Gastrocnemius medialis (tissue), 4 donors: ENCODE data around the gene HAT1. TPM values are rescaled to one million over a fixed set of nuclear protein-coding genes. Genes with fewer than 3 reads are reported as not detected.
A peak's percentile ranks its signal among the peaks of the same experiment; 100 is the strongest.

Experiments
- ATAC-seq, 2 donors: fragments of 150-250 bp; one replicate each; pipeline ENCODE4 v1.9.1; 2016
- DNase-seq, 2 donors: peaks; one replicate each; pipeline ENCODE4 v3.0.0-alpha.2; 2019
- H3K27ac ChIP-seq, 4 donors: fragments of 200-600 bp; sonication (generic); 1 replicate in 1 of 4; 2 replicates in 3 of 4; pipeline ENCODE4 v1.5.1; 2016 to 2018; ENCODE audit warnings: mild to moderate bottlenecking in 2 of 4, moderate library complexity in 1 of 4
- H3K27me3 ChIP-seq, 3 donors: fragments of 200-600 bp; sonication (generic) in 2 of 3; 1 replicate in 1 of 3; 2 replicates in 2 of 3; pipeline versions ENCODE4 v1.5.1 to v1.6.0; 2016 to 2019; ENCODE audit warnings: mild to moderate bottlenecking in 1 of 3, moderate library complexity in 1 of 3
- H3K36me3 ChIP-seq, 2 donors: fragments of 200-600 bp; sonication (generic) in 1 of 2; one replicate each; pipeline ENCODE4 v1.5.1; 2017 to 2018
- H3K4me1 ChIP-seq, 2 donors: fragments of 200-600 bp; sonication (generic) in 1 of 2; one replicate each; pipeline ENCODE4 v1.5.1; 2016 to 2017; ENCODE audit warnings: mild to moderate bottlenecking in 2 of 2
- H3K4me3 ChIP-seq, 4 donors: fragments of 200-600 bp; sonication (generic) in 3 of 4; 1 replicate in 1 of 4; 2 replicates in 3 of 4; pipeline ENCODE4 v1.5.1; 2016 to 2019; ENCODE audit warnings: mild to moderate bottlenecking in 2 of 4
- H3K9me3 ChIP-seq, 3 donors: fragments of 200-600 bp; sonication (generic) in 2 of 3; 1 replicate in 1 of 3; 2 replicates in 2 of 3; pipeline ENCODE4 v1.5.1; 2016 to 2019
- CTCF ChIP-seq, 5 experiments: fragments of 450-650 bp in 3 of 5; fragments of 200-600 bp in 2 of 5; sonication (generic) in 2 of 5; IDR thresholded peaks in 4 of 5; conservative IDR thresholded peaks in 1 of 5; 1 replicate in 4 of 5; 2 replicates in 1 of 5; pipeline ENCODE4 v1.5.1; 2016 to 2019; ENCODE audit warnings: antibody characterized with exemption in 5 of 5, mild to moderate bottlenecking in 3 of 5, moderate library complexity in 3 of 5
- POLR2A ChIP-seq, 2 donors: fragments of 450-650 bp; IDR thresholded peaks; one replicate each; pipeline ENCODE4 v1.6.1; 2017; ENCODE audit warnings: antibody characterized with exemption in 2 of 2, mild to moderate bottlenecking in 2 of 2, moderate library complexity in 2 of 2
- in situ Hi-C, 4 donors: fragments of 200-750 bp; cut with MboI; loops; one replicate each; pipeline versions ENCODE4 v1.15.0 to v1.8.0; 2017; ENCODE audit warnings: low sequenced_read_pairs in 4 of 4
- intact Hi-C: fragments of 100-400 bp; cut with DNase I; formaldehyde crosslinking; loops from one replicate; pipeline ENCODE4 v1.15.1; 2023; ENCODE audit warnings: low total_unique reads
- total RNA-seq, 4 donors: library from RNA; depleted of rRNA; stranded (reverse); fragments of >200 nt; gene quantifications; one replicate each; pipeline versions ENCODE4 v1.1.0 to v1.2.3, GENCODE V29; 2016

HAT1 gene
- total RNA-seq, 4 donors from 2014 or later = 30.6 to 61.9 (median 50.0) TPM

DNA sequence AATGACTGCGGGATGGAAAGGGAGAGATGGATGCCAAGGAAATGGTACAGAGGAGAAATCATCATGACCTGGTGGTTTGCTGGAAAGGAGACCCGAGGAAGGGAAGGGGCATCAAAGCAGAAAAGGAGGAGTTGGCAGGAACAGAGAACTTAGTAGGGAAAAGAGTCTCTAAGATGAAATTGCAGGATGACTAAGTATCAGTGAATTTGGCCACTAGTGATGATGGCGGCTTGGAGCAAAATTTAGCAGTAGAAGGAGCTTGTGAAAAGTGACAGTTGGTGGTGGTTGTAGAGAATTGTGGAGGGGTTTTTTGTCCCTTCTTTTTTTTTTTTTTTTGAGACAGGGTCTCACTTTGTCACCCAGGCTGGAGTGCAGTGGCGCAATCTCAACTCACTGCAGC lies 87.6 kb downstream of the HAT1 start:
- in situ Hi-C loops (no loop called here), intact Hi-C loops (no loop called here)
- Histone ChIP-seq H3K27me3 (no peaks in the 10 kb centered on the region), H3K9me3 (no peaks in the 10 kb centered on the region), H3K27ac (no peak overlapping the region), H3K36me3 (no peaks in the 10 kb centered on the region), H3K4me3 (no peak overlapping the region), H3K4me1 (peaks cover 0 to 5% of the 10 kb centered on the region in 2 donors)
- DNase-seq = no peak
- no peak for ATAC-seq
- no peak for TF ChIP-seq CTCF (IDR thresholded peaks at IDR 0.05 in 4 of 5, conservative IDR thresholded peaks at IDR 0.05 in 1 of 5)
- no peak for TF ChIP-seq POLR2A (IDR thresholded peaks at IDR 0.05)

GRCh38 chr2:172011812-172012575 lies 89.7 kb downstream of the HAT1 start:
- no peak overlapping the region for H3K4me3 ChIP-seq
- ATAC-seq (no peak), DNase-seq (no peak)
- no peaks in the 10 kb centered on the region for H3K27me3 ChIP-seq
- in situ Hi-C loops = no loop called here
- peaks cover 0 to 5% of the 10 kb centered on the region in 2 donors for H3K4me1 ChIP-seq
- intact Hi-C loops = no loop called here
- TF ChIP-seq POLR2A (IDR thresholded peaks at IDR 0.05) (no peak), CTCF (IDR thresholded peaks at IDR 0.05 in 4 of 5, conservative IDR thresholded peaks at IDR 0.05 in 1 of 5) (no peak)
- H3K9me3 ChIP-seq = no peaks in the 10 kb centered on the region
- no peak overlapping the region for H3K27ac ChIP-seq
- no peaks in the 10 kb centered on the region for H3K36me3 ChIP-seq

- TF ChIP-seq POLR2A (IDR thresholded peaks at IDR 0.05) = no peak
- no peak for TF ChIP-seq CTCF (IDR thresholded peaks at IDR 0.05 in 4 of 5, conservative IDR thresholded peaks at IDR 0.05 in 1 of 5)
- ATAC-seq (no peak), DNase-seq (peak in 1 of 2 donors; percentile 18)
- in situ Hi-C loops = no loop called here
- H3K27ac ChIP-seq = peak overlapping the region in 3 of 4 donors; percentile 1 to 58 (median 33)
- no peaks in the 10 kb centered on the region for H3K36me3 ChIP-seq
- intact Hi-C loops = no loop called here
- peaks cover 0 to 5% of the 10 kb centered on the region in 2 donors for H3K4me1 ChIP-seq
- no peaks in the 10 kb centered on the region for H3K9me3 ChIP-seq
- no peaks in the 10 kb centered on the region for H3K27me3 ChIP-seq
- H3K4me3 ChIP-seq = no peak overlapping the region
These were observed 90.6 kb downstream of the HAT1 start for GRCh38 chr2:172012677-172013391.

DNA sequence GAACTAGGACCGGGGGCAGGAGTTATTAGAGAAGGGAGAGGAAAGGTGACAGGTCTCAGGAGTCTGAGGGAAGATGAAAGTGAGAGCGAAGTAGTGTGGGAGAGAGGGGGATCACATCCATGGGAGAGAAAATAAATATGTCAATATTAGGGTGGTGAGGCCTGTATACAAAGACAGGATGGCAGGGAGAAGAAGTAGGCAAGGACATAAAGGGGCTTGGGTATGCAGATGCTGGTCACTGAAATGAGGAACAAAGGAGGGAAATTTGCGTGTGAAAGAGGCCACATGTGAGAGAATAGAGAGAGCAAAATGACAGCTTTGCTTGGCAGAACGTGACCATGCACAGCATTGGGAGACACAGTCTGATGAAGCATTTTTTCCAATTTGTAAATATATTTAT lies 91.1 kb downstream of the HAT1 start:
- H3K9me3 ChIP-seq = no peaks in the 10 kb centered on the region
- H3K27ac ChIP-seq = peak overlapping the region in 3 of 4 donors; percentile 1 to 58 (median 33)
- in situ Hi-C loops = no loop called here
- H3K36me3 ChIP-seq = no peaks in the 10 kb centered on the region
- ATAC-seq (no peak), DNase-seq (no peak)
- no peak for TF ChIP-seq POLR2A (IDR thresholded peaks at IDR 0.05)
- TF ChIP-seq CTCF (IDR thresholded peaks at IDR 0.05 in 4 of 5, conservative IDR thresholded peaks at IDR 0.05 in 1 of 5) = no peak
- intact Hi-C loops = no loop called here
- H3K27me3 ChIP-seq = no peaks in the 10 kb centered on the region
- H3K4me3 ChIP-seq = no peak overlapping the region
- H3K4me1 ChIP-seq = peaks cover 0 to 5% of the 10 kb centered on the region in 2 donors
